Smooth muscle cell (in vitro differentiated cells): Measurements from ENCODE around the gene LETMD1. TPM values are rescaled to one million over a fixed set of nuclear protein-coding genes. Genes with fewer than 3 reads are reported as not detected.

Experiments
- DNase-seq: peaks from one replicate; lab custom pipeline; 2025; ENCODE audit not compliant: unreplicated experiment; lab: John Stamatoyannopoulos, UW
- H2AFZ ChIP-seq: fragments of 200-600 bp; sonication (generic); 2 replicates; pipeline ENCODE4 v1.6.0; 2016; ENCODE audit warnings: antibody characterized with exemption, low read depth, mild to moderate bottlenecking
- H3F3A ChIP-seq: fragments of 200-600 bp; sonication (generic); 2 replicates; pipeline ENCODE4 v1.6.0; 2017; ENCODE audit warnings: antibody characterized with exemption, low read depth
- H3K27ac ChIP-seq: fragments of 200-600 bp; sonication (generic); 2 replicates; pipeline ENCODE4 v1.5.1; 2016; ENCODE audit warnings: low read depth, mild to moderate bottlenecking
- H3K27me3 ChIP-seq: fragments of 200-600 bp; sonication (generic); 2 replicates; pipeline ENCODE4 v1.6.1; 2016; ENCODE audit warnings: low read depth, mild to moderate bottlenecking
- H3K36me3 ChIP-seq: fragments of 200-600 bp; sonication (generic); 2 replicates; pipeline ENCODE4 v1.5.1; 2016; ENCODE audit warnings: low read depth
- H3K4me1 ChIP-seq: fragments of 200-600 bp; sonication (generic); 2 replicates; pipeline ENCODE4 v1.5.1; 2016; ENCODE audit warnings: low read depth
- H3K4me2 ChIP-seq: fragments of 200-600 bp; sonication (generic); 2 replicates; pipeline ENCODE4 v1.6.0; 2016; ENCODE audit warnings: mild to moderate bottlenecking
- H3K4me3 ChIP-seq: fragments of 200-600 bp; sonication (generic); 2 replicates; pipeline ENCODE4 v1.5.1; 2016; ENCODE audit warnings: mild to moderate bottlenecking
- H3K79me2 ChIP-seq: fragments of 200-600 bp; sonication (generic); 2 replicates; pipeline ENCODE4 v1.6.0; 2016; ENCODE audit warnings: low read depth, mild to moderate bottlenecking
- H3K9ac ChIP-seq: fragments of 200-600 bp; sonication (generic); 2 replicates; pipeline ENCODE4 v1.6.0; 2016; ENCODE audit warnings: low read depth
- H3K9me3 ChIP-seq: fragments of 200-600 bp; sonication (generic); replicated peaks from 2 replicates; pipeline ENCODE4 v1.5.1; 2016; ENCODE audit warnings: low read depth
- H4K20me1 ChIP-seq: fragments of 200-600 bp; sonication (generic); 2 replicates; pipeline ENCODE4 v1.6.0; 2016; ENCODE audit warnings: low read depth
- CTCF ChIP-seq: fragments of 200-600 bp; sonication (generic); IDR thresholded peaks from 2 replicates; pipeline ENCODE4 v1.5.1; 2017; ENCODE audit warnings: borderline replicate concordance, mild to moderate bottlenecking, antibody characterized with exemption; ENCODE audit not compliant: insufficient read depth, poor library complexity, severe bottlenecking
- WGBS: methylation state at CpG from one replicate; pipeline ENCODE4 v1.1.7; 2016; ENCODE audit warnings: low lambda C conversion rate; 5-methylcytosine and 5-hydroxymethylcytosine counted together
- polyA plus RNA-seq: library from polyadenylated mRNA; unstranded; fragments of >200 nt; fragmentation: Nextera tagmentation; extraction: Ambion mirVana; gene quantifications from 2 replicates; pipeline ENCODE4 v1.2.1, GENCODE V29; 2016
- total RNA-seq: library from RNA; depleted of rRNA; stranded (reverse); fragments of >200 nt; gene quantifications from 2 replicates; pipeline ENCODE4 v1.2.3, GENCODE V29; 2014

LETMD1 gene
- total and polyA plus RNA-seq, 2 experiments from 2014 or later, result 8.9 to 32.9 TPM

- H3K27me3 ChIP-seq, result no peaks in the 10 kb centered on the region
- TF ChIP-seq CTCF, result no peak
Measured at GRCh38 chr12:51001799-51002198, 46.3 kb upstream of the LETMD1 start.

GRCh38 chr12:51004504-51004903, 43.6 kb upstream of the LETMD1 start:
- no peak for DNase-seq
- H3K4me2 ChIP-seq, result no peak overlapping the region
- H3K4me1 ChIP-seq, result no peaks in the 10 kb centered on the region
- H3F3A ChIP-seq, result no peaks in the 10 kb centered on the region
- WGBS, result 88% methylated on average over 6 of the region's 6 CpGs
- H3K9me3 ChIP-seq, result no peaks in the 10 kb centered on the region
- H3K27me3 ChIP-seq, result no peaks in the 10 kb centered on the region
- no peak overlapping the region for H2AFZ ChIP-seq
- no peak for TF ChIP-seq CTCF
- H3K79me2 ChIP-seq, result peaks cover 18% of the 10 kb centered on the region
- H4K20me1 ChIP-seq, result peaks cover 13% of the 10 kb centered on the region
- peak overlapping the region; percentile 49 for H3K27ac ChIP-seq
- peaks cover 6% of the 10 kb centered on the region for H3K36me3 ChIP-seq
- H3K9ac ChIP-seq, result no peak overlapping the region
- no peak overlapping the region for H3K4me3 ChIP-seq

More at GRCh38 chr12:51001799-51002198, 46.3 kb upstream of the LETMD1 start:
- DNase-seq, result no peak
- H3K9ac ChIP-seq, result no peak overlapping the region
- no peaks in the 10 kb centered on the region for H4K20me1 ChIP-seq
- H3K4me1 ChIP-seq, result no peaks in the 10 kb centered on the region
- no peaks in the 10 kb centered on the region for H3F3A ChIP-seq
- 100% methylated on average over 1 of the region's 1 CpG for WGBS
- peaks cover 4% of the 10 kb centered on the region for H3K79me2 ChIP-seq
- H3K4me3 ChIP-seq, result no peak overlapping the region
- peaks cover 6% of the 10 kb centered on the region for H3K36me3 ChIP-seq
- no peak overlapping the region for H3K27ac ChIP-seq
- H3K4me2 ChIP-seq, result no peak overlapping the region
- H3K9me3 ChIP-seq, result no peaks in the 10 kb centered on the region
- no peak overlapping the region for H2AFZ ChIP-seq

- Histone ChIP-seq H3K9me3 (no peaks in the 10 kb centered on the region), H3K27me3 (no peaks in the 10 kb centered on the region), H4K20me1 (peaks cover 18% of the 10 kb centered on the region), H3K4me2 (no peak overlapping the region), H3K9ac (no peak overlapping the region), H2AFZ (no peak overlapping the region), H3F3A (no peaks in the 10 kb centered on the region), H3K36me3 (peaks cover 6% of the 10 kb centered on the region), H3K79me2 (peaks cover 18% of the 10 kb centered on the region), H3K27ac (peak overlapping the region; percentile 49), H3K4me1 (no peaks in the 10 kb centered on the region), H3K4me3 (no peak overlapping the region)
- no peak for TF ChIP-seq CTCF
- WGBS, result 94% methylated on average over 3 of the region's 3 CpGs
- DNase-seq, result no peak
Measured at GRCh38 chr12:51005030-51005429, 43.1 kb upstream of the LETMD1 start.

GRCh38 chr12:51005671-51006070, 42.5 kb upstream of the LETMD1 start:
- no peak overlapping the region for H3K4me3 ChIP-seq
- peaks cover 25% of the 10 kb centered on the region for H4K20me1 ChIP-seq
- H3F3A ChIP-seq, result no peaks in the 10 kb centered on the region
- no peaks in the 10 kb centered on the region for H3K9me3 ChIP-seq
- no peak overlapping the region for H3K4me2 ChIP-seq
- H3K27me3 ChIP-seq, result no peaks in the 10 kb centered on the region
- peak overlapping the region; percentile 49 for H3K27ac ChIP-seq
- H3K79me2 ChIP-seq, result peaks cover 24% of the 10 kb centered on the region
- DNase-seq, result no peak
- 44% methylated on average over 3 of the region's 3 CpGs for WGBS
- H3K4me1 ChIP-seq, result no peaks in the 10 kb centered on the region
- no peak for TF ChIP-seq CTCF
- no peak overlapping the region for H3K9ac ChIP-seq
- no peak overlapping the region for H2AFZ ChIP-seq
- peaks cover 6% of the 10 kb centered on the region for H3K36me3 ChIP-seq
